Cardiac muscle cell (in vitro differentiated cells and primary cell): ENCODE results near the gene ANKRD7. TPM values are rescaled to one million over a fixed set of nuclear protein-coding genes. Genes with fewer than 3 reads are reported as not detected.

Experiments
- DNase-seq, 2 donors: peaks; one replicate each; pipeline versions ENCODE4 v3.0.0 to v3.0.0-alpha.2; 2010 to 2017; ENCODE audit warnings: low read depth in 1 of 2, low spot score in 1 of 2
- H3K27ac ChIP-seq: fragments of 200-600 bp; sonication (generic); 2 replicates; pipeline ENCODE4 v1.5.1; 2016
- H3K27me3 ChIP-seq: fragments of 200-600 bp; sonication (generic); 2 replicates; pipeline ENCODE4 v1.6.0; 2016; ENCODE audit warnings: control low read depth
- H3K36me3 ChIP-seq: fragments of 200-600 bp; sonication (generic); 2 replicates; pipeline ENCODE4 v1.5.1; 2016; ENCODE audit warnings: control low read depth
- H3K4me1 ChIP-seq: fragments of 200-600 bp; sonication (generic); 2 replicates; pipeline ENCODE4 v1.8.1; 2017; ENCODE audit warnings: low read depth, mild to moderate bottlenecking, mixed run types
- H3K4me3 ChIP-seq: fragments of 200-600 bp; sonication (generic); 2 replicates; pipeline ENCODE4 v1.5.1; 2016; ENCODE audit warnings: mild to moderate bottlenecking
- H3K9me3 ChIP-seq: fragments of 200-600 bp; sonication (generic); 2 replicates; pipeline ENCODE4 v1.5.1; 2017; ENCODE audit warnings: low read depth, mild to moderate bottlenecking, control low read depth
- CTCF ChIP-seq: IDR thresholded peaks from 2 replicates; pipeline ENCODE4 v1.5.1; 2012; ENCODE audit warnings: low read depth, mild to moderate bottlenecking, low read length
- polyA plus RNA-seq: library from polyadenylated mRNA; unstranded; fragments of >200 nt; fragmentation: Nextera tagmentation; extraction: Ambion mirVana; gene quantifications from 2 replicates; pipeline ENCODE4 v1.2.1, GENCODE V29; 2016
- total RNA-seq: library from RNA; depleted of rRNA; stranded (reverse); fragments of >200 nt; gene quantifications from 2 replicates; pipeline ENCODE4 v1.2.3, GENCODE V29; 2016

ANKRD7 gene
- total and polyA plus RNA-seq, 2 experiments from 2014 or later = 0.80 TPM; not detected in 1

GRCh38 chr7:118252087-118252486 is 27.6 kb downstream of the ANKRD7 start:
- Histone ChIP-seq H3K27ac (no peak overlapping the region), H3K27me3 (no peaks in the 10 kb centered on the region), H3K4me3 (no peak overlapping the region), H3K9me3 (no peaks in the 10 kb centered on the region), H3K36me3 (no peaks in the 10 kb centered on the region), H3K4me1 (no peaks in the 10 kb centered on the region)
- no peak for TF ChIP-seq CTCF
- DNase-seq = no peak

DNA sequence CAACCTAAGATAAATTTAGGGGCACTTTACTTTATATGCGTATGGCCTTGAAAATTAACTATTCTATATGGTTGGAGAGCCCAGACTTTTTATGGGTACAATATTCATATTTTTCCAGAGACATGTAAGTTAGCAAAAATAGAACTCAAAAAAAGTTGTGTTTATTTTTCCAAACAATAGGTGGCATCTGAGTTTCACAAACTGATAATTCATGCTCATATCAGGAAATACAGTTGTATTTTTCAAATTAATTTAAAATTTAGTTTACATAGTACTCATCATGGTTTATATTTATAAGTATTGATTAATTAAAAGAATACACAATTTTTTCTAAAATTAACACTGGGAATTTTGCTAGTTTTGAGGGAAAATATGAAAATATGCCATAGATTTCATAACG is 34.6 kb downstream of the ANKRD7 start:
- H3K4me3 ChIP-seq = no peak overlapping the region
- DNase-seq = peak in 1 of 2 donors; percentile 1
- H3K27me3 ChIP-seq = no peaks in the 10 kb centered on the region
- H3K36me3 ChIP-seq = no peaks in the 10 kb centered on the region
- no peaks in the 10 kb centered on the region for H3K4me1 ChIP-seq
- no peak for TF ChIP-seq CTCF
- H3K9me3 ChIP-seq = no peaks in the 10 kb centered on the region
- H3K27ac ChIP-seq = no peak overlapping the region

- Histone ChIP-seq H3K36me3 (no peaks in the 10 kb centered on the region), H3K27ac (no peak overlapping the region), H3K9me3 (no peaks in the 10 kb centered on the region), H3K4me3 (no peak overlapping the region), H3K4me1 (no peaks in the 10 kb centered on the region), H3K27me3 (no peaks in the 10 kb centered on the region)
- no peak for DNase-seq
- TF ChIP-seq CTCF = no peak
Observed at GRCh38 chr7:118264836-118265235, 40.3 kb downstream of the ANKRD7 start.

DNA sequence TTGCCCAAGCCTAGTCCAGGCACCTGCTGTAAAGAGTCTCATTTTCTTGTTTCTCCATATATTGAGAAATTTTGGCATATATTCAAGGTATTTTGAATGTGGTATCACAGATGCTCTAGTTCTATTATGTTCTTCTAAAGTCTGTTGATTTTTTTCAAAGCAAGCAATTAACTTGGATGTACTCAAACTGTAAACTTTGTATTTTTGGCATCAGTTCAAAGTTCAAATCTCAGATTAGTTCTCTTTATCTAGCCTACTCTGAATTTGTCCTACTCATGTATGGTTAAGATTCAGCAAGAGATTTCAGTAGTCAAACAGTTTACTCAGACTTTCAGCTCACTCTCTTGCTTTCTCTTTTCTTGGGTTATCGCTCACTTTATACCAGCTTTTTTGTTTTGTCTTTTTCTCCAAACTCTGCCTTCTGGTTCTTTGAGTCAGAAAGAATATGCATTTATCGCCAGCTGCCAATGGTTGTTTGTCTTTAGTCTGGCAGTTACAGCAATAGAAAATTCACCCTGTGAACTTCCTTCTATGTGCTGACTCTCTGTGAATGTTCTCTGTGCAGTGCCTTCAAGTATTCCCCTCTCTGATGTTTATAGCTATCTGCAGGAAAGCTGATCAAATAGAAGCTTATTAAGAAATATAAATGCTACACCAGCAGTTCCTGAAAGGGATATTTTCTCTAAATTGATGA is 56.0 kb downstream of the ANKRD7 start:
- DNase-seq = no peak
- no peak for TF ChIP-seq CTCF
- no peak overlapping the region for H3K4me3 ChIP-seq
- H3K27me3 ChIP-seq = no peaks in the 10 kb centered on the region
- no peaks in the 10 kb centered on the region for H3K9me3 ChIP-seq
- no peaks in the 10 kb centered on the region for H3K36me3 ChIP-seq
- no peaks in the 10 kb centered on the region for H3K4me1 ChIP-seq
- no peak overlapping the region for H3K27ac ChIP-seq

GRCh38 chr7:118281196-118281595 is 56.7 kb downstream of the ANKRD7 start:
- no peak for TF ChIP-seq CTCF
- H3K27me3 ChIP-seq = no peaks in the 10 kb centered on the region
- no peak overlapping the region for H3K4me3 ChIP-seq
- DNase-seq = no peak
- no peaks in the 10 kb centered on the region for H3K4me1 ChIP-seq
- H3K9me3 ChIP-seq = no peaks in the 10 kb centered on the region
- H3K27ac ChIP-seq = no peak overlapping the region
- no peaks in the 10 kb centered on the region for H3K36me3 ChIP-seq
